Thyroid gland (tissue), 4 donors: Measurements from ENCODE around the gene MARCHF9. TPM values are rescaled to one million over a fixed set of nuclear protein-coding genes. Genes with fewer than 3 reads are reported as not detected.

ENCODE experiments used
- DNase-seq, 2 donors: peaks; one replicate each; pipeline ENCODE4 v3.0.0-alpha.2; 2019
- H3K27ac ChIP-seq, 3 donors: fragments of 200-600 bp; sonication (generic); 1 replicate in 2 of 3; 2 replicates in 1 of 3; pipeline ENCODE4 v1.5.1; 2016 to 2019; ENCODE audit warnings: mild to moderate bottlenecking in 1 of 3, moderate library complexity in 1 of 3
- H3K27me3 ChIP-seq: fragments of 200-600 bp; sonication (generic); one replicate; pipeline ENCODE4 v1.5.1; 2019
- H3K36me3 ChIP-seq, 2 donors: fragments of 200-600 bp; sonication (generic); one replicate each; pipeline ENCODE4 v1.5.1; 2016 to 2019
- H3K4me1 ChIP-seq, 2 donors: fragments of 200-600 bp; sonication (generic); one replicate each; pipeline ENCODE4 v1.5.1; 2017 to 2019
- H3K4me3 ChIP-seq, 3 donors: fragments of 200-600 bp; sonication (generic); replicated peaks in 1 of 3; 1 replicate in 2 of 3; 2 replicates in 1 of 3; pipeline ENCODE4 v1.5.1; 2016; ENCODE audit warnings: mild to moderate bottlenecking in 1 of 3
- H3K9me3 ChIP-seq: fragments of 200-600 bp; sonication (generic); one replicate; pipeline ENCODE4 v1.5.1; 2017
- POLR2A ChIP-seq, 2 donors: fragments of 450-650 bp; IDR thresholded peaks; one replicate each; pipeline ENCODE4 v1.6.1; 2017; ENCODE audit warnings: antibody characterized with exemption in 2 of 2, mild to moderate bottlenecking in 2 of 2, moderate library complexity in 1 of 2
- WGBS, 2 donors: methylation state at CpG; one replicate each; pipeline ENCODE4 v1.1.5; 2017; 5-methylcytosine and 5-hydroxymethylcytosine counted together
- intact Hi-C: fragments of 100-400 bp; cut with DNase I; formaldehyde crosslinking; loops from one replicate; pipeline ENCODE4 v1.15.1; 2023
- total RNA-seq, 4 donors: library from RNA; depleted of rRNA; stranded (reverse); fragments of >200 nt; gene quantifications; one replicate each; pipeline ENCODE4 v1.2.3, GENCODE V29; 2016
- TF ChIP-seq, protein P1 (sequence below), 6 experiments: fragments of 200-600 bp in 3 of 6; fragments of 450-650 bp in 3 of 6; sonication (generic) in 3 of 6; IDR thresholded peaks; one replicate each; pipeline ENCODE4 v1.5.1; 2016 to 2019; ENCODE audit warnings: antibody characterized with exemption in 6 of 6, mild to moderate bottlenecking in 2 of 6, inconsistent platforms in 1 of 6, moderate library complexity in 1 of 6

The MARCHF9 gene
- total RNA-seq, 4 donors from 2014 or later, result 17.5 to 25.1 (median 21.4) TPM

- TF ChIP-seq, protein P1, sequence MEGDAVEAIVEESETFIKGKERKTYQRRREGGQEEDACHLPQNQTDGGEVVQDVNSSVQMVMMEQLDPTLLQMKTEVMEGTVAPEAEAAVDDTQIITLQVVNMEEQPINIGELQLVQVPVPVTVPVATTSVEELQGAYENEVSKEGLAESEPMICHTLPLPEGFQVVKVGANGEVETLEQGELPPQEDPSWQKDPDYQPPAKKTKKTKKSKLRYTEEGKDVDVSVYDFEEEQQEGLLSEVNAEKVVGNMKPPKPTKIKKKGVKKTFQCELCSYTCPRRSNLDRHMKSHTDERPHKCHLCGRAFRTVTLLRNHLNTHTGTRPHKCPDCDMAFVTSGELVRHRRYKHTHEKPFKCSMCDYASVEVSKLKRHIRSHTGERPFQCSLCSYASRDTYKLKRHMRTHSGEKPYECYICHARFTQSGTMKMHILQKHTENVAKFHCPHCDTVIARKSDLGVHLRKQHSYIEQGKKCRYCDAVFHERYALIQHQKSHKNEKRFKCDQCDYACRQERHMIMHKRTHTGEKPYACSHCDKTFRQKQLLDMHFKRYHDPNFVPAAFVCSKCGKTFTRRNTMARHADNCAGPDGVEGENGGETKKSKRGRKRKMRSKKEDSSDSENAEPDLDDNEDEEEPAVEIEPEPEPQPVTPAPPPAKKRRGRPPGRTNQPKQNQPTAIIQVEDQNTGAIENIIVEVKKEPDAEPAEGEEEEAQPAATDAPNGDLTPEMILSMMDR (IDR thresholded peaks at IDR 0.05), result no peak
- no peak for TF ChIP-seq POLR2A (IDR thresholded peaks at IDR 0.05)
- no peaks in the 10 kb centered on the region for H3K36me3 ChIP-seq
- peaks cover 11 to 39% of the 10 kb centered on the region in 2 donors for H3K4me1 ChIP-seq
- no peak overlapping the region for H3K4me3 ChIP-seq
- DNase-seq, result no peak
- 8 to 45% methylated on average over 5 to 7 of the region's 7 CpGs for WGBS, 2 donors
- H3K27ac ChIP-seq, result no peak overlapping the region
- peaks cover 40% of the 10 kb centered on the region for H3K27me3 ChIP-seq
- intact Hi-C loops, result no loop called here
- no peaks in the 10 kb centered on the region for H3K9me3 ChIP-seq
These were observed 15.5 kb upstream of the MARCHF9 start for GRCh38 chr12:57739387-57739786.

- no peak for TF ChIP-seq POLR2A (IDR thresholded peaks at IDR 0.05)
- TF ChIP-seq, protein P1 (IDR thresholded peaks at IDR 0.05), result no peak
- H3K27ac ChIP-seq, result no peak overlapping the region
- no peaks in the 10 kb centered on the region for H3K9me3 ChIP-seq
- DNase-seq, result no peak
- no peaks in the 10 kb centered on the region for H3K36me3 ChIP-seq
- 20 to 24% methylated on average over 7 to 9 of the region's 10 CpGs for WGBS, 2 donors
- intact Hi-C loops, result no loop called here
- no peak overlapping the region for H3K4me3 ChIP-seq
- peaks cover 40% of the 10 kb centered on the region for H3K27me3 ChIP-seq
- H3K4me1 ChIP-seq, result peaks cover 11 to 40% of the 10 kb centered on the region in 2 donors
These were observed 14.9 kb upstream of the MARCHF9 start for GRCh38 chr12:57739914-57740538.

GRCh38 chr12:57740656-57741412, 14.1 kb upstream of the MARCHF9 start:
- Histone ChIP-seq H3K27me3 (peaks cover 34% of the 10 kb centered on the region), H3K36me3 (no peaks in the 10 kb centered on the region), H3K4me3 (no peak overlapping the region), H3K4me1 (peaks cover 11 to 38% of the 10 kb centered on the region in 2 donors), H3K27ac (no peak overlapping the region), H3K9me3 (no peaks in the 10 kb centered on the region)
- DNase-seq, result peak in 1 of 2 donors; percentile 17
- WGBS, 2 donors, result 65 to 68% methylated on average over 5 of the region's 5 CpGs
- no peak for TF ChIP-seq POLR2A (IDR thresholded peaks at IDR 0.05)
- TF ChIP-seq, protein P1 (IDR thresholded peaks at IDR 0.05), result no peak
- intact Hi-C loops, result no loop called here

DNA sequence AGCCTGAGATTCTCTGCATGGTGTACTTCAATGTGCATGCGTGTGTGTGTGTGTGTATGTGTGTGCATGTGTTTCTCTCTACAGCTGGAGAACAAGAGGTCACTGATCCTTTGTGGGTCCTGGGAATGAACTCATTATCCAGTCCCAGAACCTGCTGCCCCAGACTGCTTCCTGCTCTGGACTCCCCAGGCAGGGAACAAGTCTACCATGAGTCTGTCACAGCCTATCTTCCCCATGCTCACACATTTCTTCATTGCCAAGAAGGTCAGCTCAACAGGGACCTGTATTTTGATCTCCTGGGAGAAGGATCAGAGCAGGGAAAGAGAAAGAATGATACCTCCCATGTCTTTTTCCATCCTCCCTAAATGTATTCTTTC, 13.5 kb upstream of the MARCHF9 start:
- TF ChIP-seq, protein P1 (IDR thresholded peaks at IDR 0.05), result no peak
- TF ChIP-seq POLR2A (IDR thresholded peaks at IDR 0.05), result no peak
- H3K27ac ChIP-seq, result no peak overlapping the region
- no peaks in the 10 kb centered on the region for H3K36me3 ChIP-seq
- WGBS, 2 donors, result 54 to 69% methylated on average over 1 of the region's 1 CpG
- intact Hi-C loops, result no loop called here
- no peak for DNase-seq
- no peak overlapping the region for H3K4me3 ChIP-seq
- H3K9me3 ChIP-seq, result no peaks in the 10 kb centered on the region
- H3K4me1 ChIP-seq, result peaks cover 11 to 34% of the 10 kb centered on the region in 2 donors
- peaks cover 28% of the 10 kb centered on the region for H3K27me3 ChIP-seq
